ENCODE results near the gene TGFBR2. TPM values are rescaled to one million over a fixed set of nuclear protein-coding genes. Genes with fewer than 3 reads are reported as not detected.
A peak's percentile ranks its signal among the peaks of the same experiment; 100 is the strongest.

The TGFBR2 gene
- total and polyA plus RNA-seq, 2 of the 13 experiments (the other 11 are each of a cell fraction or from before 2014, with no cell fraction given): 82.2 to 187 TPM

DNA sequence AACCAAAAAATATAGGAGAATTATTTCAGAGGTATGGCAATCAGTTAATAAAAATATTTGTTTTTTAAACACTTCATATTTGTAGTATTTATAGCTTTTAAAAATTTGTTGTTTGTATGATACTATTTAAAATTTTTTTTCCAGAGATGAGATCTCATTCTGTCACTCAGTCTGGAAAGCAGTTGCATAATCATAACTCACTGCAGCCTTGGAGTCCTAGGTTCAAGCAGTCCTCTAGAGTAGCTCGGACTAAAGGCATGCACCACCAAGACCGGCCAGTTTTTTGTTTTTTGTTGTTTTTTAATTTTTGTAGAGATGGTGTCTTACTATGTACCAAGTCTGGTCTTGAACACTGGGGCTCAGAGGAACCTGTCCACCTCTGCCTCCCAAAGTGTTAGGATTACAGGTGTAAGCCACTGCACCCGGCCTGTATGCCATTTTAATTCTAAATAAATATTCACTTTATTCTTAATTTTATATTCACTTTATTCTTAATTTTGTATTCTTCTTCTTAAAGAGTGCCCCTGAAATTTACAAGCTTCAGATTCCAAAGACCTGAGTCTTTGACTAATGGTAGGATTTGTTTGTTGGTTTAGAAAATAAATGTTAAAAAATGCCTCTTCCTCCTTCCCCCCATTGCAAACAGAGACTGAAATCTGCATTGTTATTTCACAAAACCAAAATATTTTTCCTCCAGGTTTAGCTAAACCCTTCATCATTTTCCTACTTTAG, 9.4 kb downstream of the TGFBR2 start (continued):
- TF ChIP-seq SAFB2 (CRISPR knock-in tag; IDR thresholded peaks at IDR 0.05; ENCODE audit: borderline replicate concordance, low read depth): no peak
- TF ChIP-seq FOSL1 (CRISPR knock-in tag; IDR thresholded peaks at IDR 0.05; ENCODE audit: borderline replicate concordance): no peak
- TF ChIP-seq NCOA5 (CRISPR knock-in tag; IDR thresholded peaks at IDR 0.05): no peak
- TF ChIP-seq, protein P1, sequence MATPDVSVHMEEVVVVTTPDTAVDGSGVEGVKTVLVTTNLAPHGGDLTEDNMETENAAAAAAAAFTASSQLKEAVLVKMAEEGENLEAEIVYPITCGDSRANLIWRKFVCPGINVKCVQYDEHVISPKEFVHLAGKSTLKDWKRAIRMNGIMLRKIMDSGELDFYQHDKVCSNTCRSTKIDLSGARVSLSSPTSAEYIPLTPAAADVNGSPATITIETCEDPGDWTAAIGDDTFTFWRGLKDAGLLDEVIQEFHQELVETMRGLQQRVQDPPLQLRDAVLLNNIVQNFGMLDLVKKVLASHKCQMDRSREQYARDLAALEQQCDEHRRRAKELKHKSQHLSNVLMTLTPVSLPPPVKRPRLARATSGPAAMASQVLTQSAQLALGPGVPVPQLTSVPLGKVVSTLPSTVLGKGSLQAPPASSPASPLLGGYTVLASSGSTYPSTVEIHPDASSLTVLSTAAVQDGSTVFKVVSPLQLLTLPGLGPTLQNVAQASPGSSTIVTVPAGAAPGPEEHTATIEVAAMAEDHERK (CRISPR knock-in tag; IDR thresholded peaks at IDR 0.05; ENCODE audit: low read depth): no peak
- TF ChIP-seq SIN3A (IDR thresholded peaks at IDR 0.05; ENCODE audit: borderline replicate concordance, low read depth, low read length): no peak
- TF ChIP-seq ZBTB7A (CRISPR knock-in tag; IDR thresholded peaks at IDR 0.05): no peak
- no peak for TF ChIP-seq U2AF2 (IDR thresholded peaks at IDR 0.05; ENCODE audit: low read depth, low read length)
- no peak for TF ChIP-seq EP300 (IDR thresholded peaks at IDR 0.05; ENCODE audit: low read depth in 2 of 2, low read length in 2 of 2)
- TF ChIP-seq EP300 (CRISPR knock-in tag; IDR thresholded peaks at IDR 0.05; ENCODE audit: borderline replicate concordance): no peak
- TF ChIP-seq RFXAP (CRISPR knock-in tag; IDR thresholded peaks at IDR 0.05; ENCODE audit: borderline replicate concordance): no peak
- TF ChIP-seq, protein P2, sequence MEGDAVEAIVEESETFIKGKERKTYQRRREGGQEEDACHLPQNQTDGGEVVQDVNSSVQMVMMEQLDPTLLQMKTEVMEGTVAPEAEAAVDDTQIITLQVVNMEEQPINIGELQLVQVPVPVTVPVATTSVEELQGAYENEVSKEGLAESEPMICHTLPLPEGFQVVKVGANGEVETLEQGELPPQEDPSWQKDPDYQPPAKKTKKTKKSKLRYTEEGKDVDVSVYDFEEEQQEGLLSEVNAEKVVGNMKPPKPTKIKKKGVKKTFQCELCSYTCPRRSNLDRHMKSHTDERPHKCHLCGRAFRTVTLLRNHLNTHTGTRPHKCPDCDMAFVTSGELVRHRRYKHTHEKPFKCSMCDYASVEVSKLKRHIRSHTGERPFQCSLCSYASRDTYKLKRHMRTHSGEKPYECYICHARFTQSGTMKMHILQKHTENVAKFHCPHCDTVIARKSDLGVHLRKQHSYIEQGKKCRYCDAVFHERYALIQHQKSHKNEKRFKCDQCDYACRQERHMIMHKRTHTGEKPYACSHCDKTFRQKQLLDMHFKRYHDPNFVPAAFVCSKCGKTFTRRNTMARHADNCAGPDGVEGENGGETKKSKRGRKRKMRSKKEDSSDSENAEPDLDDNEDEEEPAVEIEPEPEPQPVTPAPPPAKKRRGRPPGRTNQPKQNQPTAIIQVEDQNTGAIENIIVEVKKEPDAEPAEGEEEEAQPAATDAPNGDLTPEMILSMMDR (CRISPR knock-in tag; IDR thresholded peaks at IDR 0.05): no peak
- TF ChIP-seq KLF15 (CRISPR knock-in tag; IDR thresholded peaks at IDR 0.05; ENCODE audit: borderline replicate concordance): no peak
- no peak for TF ChIP-seq ZNF678 (CRISPR knock-in tag; IDR thresholded peaks at IDR 0.05)
- no peak for TF ChIP-seq ASH2L (IDR thresholded peaks at IDR 0.05; ENCODE audit: insufficient read length, low read depth, low read length)
- no peak for TF ChIP-seq KLF13 (CRISPR knock-in tag; IDR thresholded peaks at IDR 0.05)
- no peak for TF ChIP-seq TBP (CRISPR knock-in tag; IDR thresholded peaks at IDR 0.05)
- TF ChIP-seq BORCS8-MEF2B (CRISPR knock-in tag; IDR thresholded peaks at IDR 0.05): no peak
- TF ChIP-seq ZNF484 (CRISPR knock-in tag; IDR thresholded peaks at IDR 0.05; ENCODE audit: borderline replicate concordance, low read depth): no peak
- TF ChIP-seq ARHGAP35 (CRISPR knock-in tag; IDR thresholded peaks at IDR 0.05; ENCODE audit: borderline replicate concordance): no peak
- TF ChIP-seq SRSF4 (IDR thresholded peaks at IDR 0.05; ENCODE audit: low read depth, low read length, poor library complexity, severe bottlenecking): no peak
- no peak for TF ChIP-seq TMF1 (CRISPR knock-in tag; IDR thresholded peaks at IDR 0.05; ENCODE audit: low read depth)
- peak; percentile 9; the same call in 1 of the 2 replicates for TF ChIP-seq HNF4A (CRISPR knock-in tag; IDR thresholded peaks at IDR 0.05)
- TF ChIP-seq, protein P3, sequence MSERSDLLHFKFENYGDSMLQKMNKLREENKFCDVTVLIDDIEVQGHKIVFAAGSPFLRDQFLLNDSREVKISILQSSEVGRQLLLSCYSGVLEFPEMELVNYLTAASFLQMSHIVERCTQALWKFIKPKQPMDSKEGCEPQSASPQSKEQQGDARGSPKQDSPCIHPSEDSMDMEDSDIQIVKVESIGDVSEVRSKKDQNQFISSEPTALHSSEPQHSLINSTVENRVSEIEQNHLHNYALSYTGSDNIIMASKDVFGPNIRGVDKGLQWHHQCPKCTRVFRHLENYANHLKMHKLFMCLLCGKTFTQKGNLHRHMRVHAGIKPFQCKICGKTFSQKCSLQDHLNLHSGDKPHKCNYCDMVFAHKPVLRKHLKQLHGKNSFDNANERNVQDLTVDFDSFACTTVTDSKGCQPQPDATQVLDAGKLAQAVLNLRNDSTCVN (CRISPR knock-in tag; IDR thresholded peaks at IDR 0.05; ENCODE audit: borderline replicate concordance): 0 out of 2 replicates have a peak, but pooled peaks have one; percentile 40
- no peak for TF ChIP-seq KMT2A (CRISPR knock-in tag; IDR thresholded peaks at IDR 0.05)
- no peak for TF ChIP-seq ZBTB14 (CRISPR knock-in tag; IDR thresholded peaks at IDR 0.05)

Measured in HepG2 (cell line).